ENCODE measurements around the gene LRRC8E.

Gene LRRC8E

GRCh38 chr19:7873304-7874075 is 14.8 kb upstream of the LRRC8E start:
- H3K27me3 ChIP-seq (ENCODE audit: control insufficient read depth in 1 of 2, insufficient read depth in 1 of 2, low read length in 2 of 2) = peaks cover 30 to 55% of the 10 kb centered on the region in 2 experiments
- no peaks in the 10 kb centered on the region for H3K9me3 ChIP-seq (ENCODE audit: control insufficient read depth, low read length)

GRCh38 chr19:7874076-7874896 is 14.0 kb upstream of the LRRC8E start, which contains the start of gene PRR36:
PRR36 (minus strand) TSS chr19:7874390; CDS start chr19:7873689, 701 bp downstream.
- no peak within 1 kb of the TSS for H4K8ac ChIP-seq (ENCODE audit: low read length)
- no peaks in the 10 kb centered on the region for H3K36me3 ChIP-seq (ENCODE audit: control insufficient read depth in 1 of 2, insufficient read depth in 2 of 2, low read depth in 1 of 2, low read length in 2 of 2)
- 2% methylated on average over 52 of the region's 88 CpGs for WGBS
- H2BK12ac ChIP-seq (ENCODE audit: low read length in 2 of 2) = no peak within 1 kb of the TSS
- H2AFZ ChIP-seq (ENCODE audit: low read depth, low read length) = no peak within 1 kb of the TSS
- peak within 1 kb of the TSS in 1 of 2 experiments; percentile 89 for H3K23ac ChIP-seq (ENCODE audit: low read length in 2 of 2)
- peak within 1 kb of the TSS in 1 of 2 experiments; percentile 18 for H3K18ac ChIP-seq (ENCODE audit: low read depth in 1 of 2, low read length in 2 of 2)
- no peak within 1 kb of the TSS for H2BK120ac ChIP-seq (ENCODE audit: low read depth, low read length)
- peak within 1 kb of the TSS in 1 of 2 experiments; percentile 56 for H3K4me3 ChIP-seq (ENCODE audit: insufficient read depth in 1 of 2, low read depth in 1 of 2, low read length in 2 of 2)
- H4K91ac ChIP-seq (ENCODE audit: low read length) = no peak within 1 kb of the TSS
- H2BK5ac ChIP-seq (ENCODE audit: low read depth, low read length, poor library complexity, severe bottlenecking) = peak within 1 kb of the TSS; percentile 19
- H3K4ac ChIP-seq (ENCODE audit: low read depth in 1 of 2, low read length in 2 of 2) = no peak within 1 kb of the TSS
- DNase-seq = peak; percentile 26
- H3K27ac ChIP-seq (ENCODE audit: low read length, poor library complexity, severe bottlenecking) = no peak within 1 kb of the TSS
- peaks cover 30 to 53% of the 10 kb centered on the region in 2 experiments for H3K27me3 ChIP-seq (ENCODE audit: control insufficient read depth in 1 of 2, insufficient read depth in 1 of 2, low read length in 2 of 2)
- H3K4me2 ChIP-seq (ENCODE audit: low read length, poor library complexity, severe bottlenecking) = peak within 1 kb of the TSS; percentile 95
- H3K79me1 ChIP-seq (replicated peaks; ENCODE audit: low read length, poor library complexity, severe bottlenecking) = no peaks in the 10 kb centered on the region
- H2BK15ac ChIP-seq (ENCODE audit: low read depth, poor library complexity, severe bottlenecking) = no peak within 1 kb of the TSS
- no peak within 1 kb of the TSS for H2AK5ac ChIP-seq (ENCODE audit: low read length, severe bottlenecking)
- H3K9ac ChIP-seq (ENCODE audit: low read length) = no peak within 1 kb of the TSS
- no peaks in the 10 kb centered on the region for H3K9me3 ChIP-seq (ENCODE audit: control insufficient read depth, low read length)
- H3K4me1 ChIP-seq (ENCODE audit: control insufficient read depth, insufficient read depth, low read depth, low read length) = peaks cover 43% of the 10 kb centered on the region
- H3K14ac ChIP-seq (ENCODE audit: low read length in 2 of 2) = no peak within 1 kb of the TSS

More at GRCh38 chr19:7873304-7874075, 14.8 kb upstream of the LRRC8E start:
- Histone ChIP-seq H3K9ac (ENCODE audit: low read length) (no peak overlapping the region), H4K91ac (ENCODE audit: low read length) (no peak overlapping the region), H3K18ac (ENCODE audit: low read depth in 1 of 2, low read length in 2 of 2) (no peak overlapping the region), H2AFZ (ENCODE audit: low read depth, low read length) (no peak overlapping the region), H3K4me1 (ENCODE audit: control insufficient read depth, insufficient read depth, low read depth, low read length) (peaks cover 50% of the 10 kb centered on the region), H4K8ac (ENCODE audit: low read length) (no peak overlapping the region), H3K36me3 (ENCODE audit: control insufficient read depth in 1 of 2, insufficient read depth in 2 of 2, low read depth in 1 of 2, low read length in 2 of 2) (no peaks in the 10 kb centered on the region), H3K4me3 (ENCODE audit: insufficient read depth in 1 of 2, low read depth in 1 of 2, low read length in 2 of 2) (peak overlapping the region in 1 of 2 experiments; percentile 56), H3K27ac (ENCODE audit: low read length, poor library complexity, severe bottlenecking) (no peak overlapping the region), H2BK5ac (ENCODE audit: low read depth, low read length, poor library complexity, severe bottlenecking) (no peak overlapping the region), H2BK120ac (ENCODE audit: low read depth, low read length) (no peak overlapping the region), H3K14ac (ENCODE audit: low read length in 2 of 2) (no peak overlapping the region), H3K79me1 (replicated peaks; ENCODE audit: low read length, poor library complexity, severe bottlenecking) (no peaks in the 10 kb centered on the region), H3K23ac (ENCODE audit: low read length in 2 of 2) (no peak overlapping the region), H2AK5ac (ENCODE audit: low read length, severe bottlenecking) (no peak overlapping the region), H3K4ac (ENCODE audit: low read depth in 1 of 2, low read length in 2 of 2) (no peak overlapping the region), H2BK12ac (ENCODE audit: low read length in 2 of 2) (no peak overlapping the region), H2BK15ac (ENCODE audit: low read depth, poor library complexity, severe bottlenecking) (no peak overlapping the region), H3K4me2 (ENCODE audit: low read length, poor library complexity, severe bottlenecking) (peak overlapping the region; percentile 95)
- 35% methylated on average over 33 of the region's 53 CpGs for WGBS
- DNase-seq = no peak

- H2BK12ac ChIP-seq (ENCODE audit: low read length in 2 of 2) = no peak overlapping the region
- no peak overlapping the region for H2AK5ac ChIP-seq (ENCODE audit: low read length, severe bottlenecking)
- no peak overlapping the region for H2AFZ ChIP-seq (ENCODE audit: low read depth, low read length)
- H3K23ac ChIP-seq (ENCODE audit: low read length in 2 of 2) = peak overlapping the region in 1 of 2 experiments; percentile 89
- H3K4me2 ChIP-seq (ENCODE audit: low read length, poor library complexity, severe bottlenecking) = peak overlapping the region; percentile 95
- peaks cover 39% of the 10 kb centered on the region for H3K4me1 ChIP-seq (ENCODE audit: control insufficient read depth, insufficient read depth, low read depth, low read length)
- no peak overlapping the region for H3K4ac ChIP-seq (ENCODE audit: low read depth in 1 of 2, low read length in 2 of 2)
- H3K27ac ChIP-seq (ENCODE audit: low read length, poor library complexity, severe bottlenecking) = no peak overlapping the region
- H4K91ac ChIP-seq (ENCODE audit: low read length) = no peak overlapping the region
- H3K79me1 ChIP-seq (replicated peaks; ENCODE audit: low read length, poor library complexity, severe bottlenecking) = no peaks in the 10 kb centered on the region
- H3K36me3 ChIP-seq (ENCODE audit: control insufficient read depth in 1 of 2, insufficient read depth in 2 of 2, low read depth in 1 of 2, low read length in 2 of 2) = peaks cover 0 to 4% of the 10 kb centered on the region in 2 experiments
- WGBS = 56% methylated on average over 12 of the region's 12 CpGs
- no peak overlapping the region for H2BK15ac ChIP-seq (ENCODE audit: low read depth, poor library complexity, severe bottlenecking)
- H3K9ac ChIP-seq (ENCODE audit: low read length) = no peak overlapping the region
- H3K9me3 ChIP-seq (ENCODE audit: control insufficient read depth, low read length) = no peaks in the 10 kb centered on the region
- peak overlapping the region; percentile 19 for H2BK5ac ChIP-seq (ENCODE audit: low read depth, low read length, poor library complexity, severe bottlenecking)
- peak overlapping the region in 1 of 2 experiments; percentile 18 for H3K18ac ChIP-seq (ENCODE audit: low read depth in 1 of 2, low read length in 2 of 2)
- no peak overlapping the region for H4K8ac ChIP-seq (ENCODE audit: low read length)
- H3K27me3 ChIP-seq (ENCODE audit: control insufficient read depth in 1 of 2, insufficient read depth in 1 of 2, low read length in 2 of 2) = peaks cover 30 to 53% of the 10 kb centered on the region in 2 experiments
- H3K4me3 ChIP-seq (ENCODE audit: insufficient read depth in 1 of 2, low read depth in 1 of 2, low read length in 2 of 2) = peak overlapping the region in 1 of 2 experiments; percentile 56
- no peak overlapping the region for H2BK120ac ChIP-seq (ENCODE audit: low read depth, low read length)
- no peak for DNase-seq
- H3K14ac ChIP-seq (ENCODE audit: low read length in 2 of 2) = no peak overlapping the region
Observed at GRCh38 chr19:7874897-7875273, 13.4 kb upstream of the LRRC8E start.

Data from mesenchymal stem cell (in vitro differentiated cells and primary cell).